ENCODE measurements around the gene HIP1R. TPM values are rescaled to one million over a fixed set of nuclear protein-coding genes. Genes with fewer than 3 reads are reported as not detected.
A peak's percentile ranks its signal among the peaks of the same experiment; 100 is the strongest.

Gene HIP1R
- total and polyA plus RNA-seq, 2 of the 13 experiments (the other 11 are each of a cell fraction or from before 2014, with no cell fraction given) = 18.4 to 25.5 TPM

- peak; percentile 89 for TF ChIP-seq ZNF574 (CRISPR knock-in tag; IDR thresholded peaks at IDR 0.05)
- peak; percentile 41 for TF ChIP-seq HNF4A (CRISPR knock-in tag; IDR thresholded peaks at IDR 0.05)
- no peak for TF ChIP-seq SALL2 (CRISPR knock-in tag; IDR thresholded peaks at IDR 0.05)
- TF ChIP-seq MED13 (CRISPR knock-in tag; IDR thresholded peaks at IDR 0.05) = no peak
- TF ChIP-seq ZNF660 (CRISPR knock-in tag; IDR thresholded peaks at IDR 0.05; ENCODE audit: borderline replicate concordance, low read depth) = no peak
- TF ChIP-seq AKNA (CRISPR knock-in tag; IDR thresholded peaks at IDR 0.05; ENCODE audit: borderline replicate concordance) = no peak
- TF ChIP-seq MXI1 (IDR thresholded peaks at IDR 0.05; ENCODE audit: borderline replicate concordance, low read depth, low read length) = no peak
- no peak for TF ChIP-seq TBL1XR1 (IDR thresholded peaks at IDR 0.05; ENCODE audit: borderline replicate concordance, low read length, partially characterized antibody)
- TF ChIP-seq ZNF546 (CRISPR knock-in tag; conservative IDR thresholded peaks at IDR 0.05) = no peak
- no peak for TF ChIP-seq NFIB (CRISPR knock-in tag; IDR thresholded peaks at IDR 0.05; ENCODE audit: borderline replicate concordance)
- no peak for TF ChIP-seq ZNF496 (CRISPR knock-in tag; IDR thresholded peaks at IDR 0.05; ENCODE audit: insufficient replicate concordance)
- TF ChIP-seq HIC2 (CRISPR knock-in tag; IDR thresholded peaks at IDR 0.05; ENCODE audit: low read depth) = no peak; the same call in 1 of the 2 replicates
- TF ChIP-seq MAFG (CRISPR knock-in tag; IDR thresholded peaks at IDR 0.05) = no peak
- no peak for TF ChIP-seq SRSF1 (optimal IDR thresholded peaks at IDR 0.05; ENCODE audit: low read depth, low read length)
- no peak for TF ChIP-seq HNRNPUL1 (IDR thresholded peaks at IDR 0.05; ENCODE audit: low read depth, low read length)
- TF ChIP-seq ZFP36L1 (CRISPR knock-in tag; IDR thresholded peaks at IDR 0.05) = no peak
- TF ChIP-seq ZNF331 (CRISPR knock-in tag; IDR thresholded peaks at IDR 0.05) = peak; percentile 19; the same call in 1 of the 2 replicates
Measured at GRCh38 chr12:122865268-122866231, 30.3 kb downstream of the HIP1R start (continued).

Measured in HepG2 (cell line).